Neural crest cell (in vitro differentiated cells): ENCODE results near the gene PRIM2. TPM values are rescaled to one million over a fixed set of nuclear protein-coding genes. Genes with fewer than 3 reads are reported as not detected.
"Not testable (repeated sequence)": the region's sequence is repeated elsewhere in the genome, so short reads cannot be mapped to it uniquely, and the experiment has no call there.

Experiments used
- DNase-seq: peaks from one replicate; pipeline ENCODE4 v3.0.0; 2021; ENCODE audit warnings: low read depth, mixed read lengths, low spot score
- H3K27ac Mint-ChIP-seq: one replicate; pipeline ENCODE4 v1.8.0; 2021; ENCODE audit warnings: mild to moderate bottlenecking, mixed read lengths; ENCODE audit not compliant: unreplicated experiment
- H3K27me3 Mint-ChIP-seq: 2 replicates; pipeline ENCODE4 v1.8.0; 2021; ENCODE audit warnings: low read depth, mild to moderate bottlenecking, mixed read lengths
- H3K36me3 Mint-ChIP-seq: 2 replicates; pipeline ENCODE4 v1.8.0; 2021; ENCODE audit warnings: low read depth, mild to moderate bottlenecking, mixed read lengths
- H3K4me1 Mint-ChIP-seq: 2 replicates; pipeline ENCODE4 v1.8.0; 2021; ENCODE audit warnings: mixed read lengths
- H3K4me3 Mint-ChIP-seq: one replicate; pipeline ENCODE4 v1.8.0; 2021; ENCODE audit warnings: mild to moderate bottlenecking, mixed read lengths
- H3K9me3 Mint-ChIP-seq: 2 replicates; pipeline ENCODE4 v1.8.0; 2021; ENCODE audit warnings: mixed read lengths
- CTCF ChIP-seq: fragments of 200-600 bp; sonication (generic); conservative IDR thresholded peaks from 2 replicates; pipeline ENCODE4 v1.5.0; 2021; ENCODE audit warnings: antibody characterized with exemption, mild to moderate bottlenecking
- total RNA-seq: library from RNA; stranded (reverse); gene quantifications from 2 replicates; pipeline ENCODE4 v1.2.1, GENCODE V29; 2021

PRIM2 gene
- total RNA-seq, 1 donor from 2014 or later = 35.6 TPM

- H3K4me3 Mint-ChIP-seq = no peak overlapping the region
- peaks cover 2% of the 10 kb centered on the region for H3K27me3 Mint-ChIP-seq
- H3K4me1 Mint-ChIP-seq = no peaks in the 10 kb centered on the region
- H3K9me3 Mint-ChIP-seq = peaks cover 2% of the 10 kb centered on the region
- no peak for TF ChIP-seq CTCF
- no peak for DNase-seq
- no peak overlapping the region for H3K27ac Mint-ChIP-seq
- H3K36me3 Mint-ChIP-seq = no peaks in the 10 kb centered on the region
These were observed 38.9 kb upstream of the PRIM2 start for GRCh38 chr6:57278570-57278969.

- Mint-ChIP-seq H3K4me3 (no peak overlapping the region), H3K27me3 (peaks cover 2% of the 10 kb centered on the region), H3K9me3 (peaks cover 2% of the 10 kb centered on the region), H3K4me1 (no peaks in the 10 kb centered on the region), H3K27ac (no peak overlapping the region), H3K36me3 (no peaks in the 10 kb centered on the region)
- no peak for TF ChIP-seq CTCF
- DNase-seq = no peak
These were observed 38.4 kb upstream of the PRIM2 start for GRCh38 chr6:57279013-57279412.

GRCh38 chr6:57283106-57283505, 34.3 kb upstream of the PRIM2 start:
- no peak overlapping the region for H3K4me3 Mint-ChIP-seq

GRCh38 chr6:57283911-57284455, 33.4 kb upstream of the PRIM2 start:
- no peak for TF ChIP-seq CTCF
- Mint-ChIP-seq H3K4me3 (no peak overlapping the region), H3K27me3 (peaks cover 2% of the 10 kb centered on the region), H3K36me3 (no peaks in the 10 kb centered on the region), H3K9me3 (no peaks in the 10 kb centered on the region), H3K4me1 (no peaks in the 10 kb centered on the region), H3K27ac (no peak overlapping the region)
- DNase-seq = no peak

More at GRCh38 chr6:57283106-57283505, 34.3 kb upstream of the PRIM2 start:
- Mint-ChIP-seq H3K27me3 (peaks cover 2% of the 10 kb centered on the region), H3K9me3 (no peaks in the 10 kb centered on the region), H3K36me3 (no peaks in the 10 kb centered on the region), H3K4me1 (no peaks in the 10 kb centered on the region), H3K27ac (no peak overlapping the region)
- TF ChIP-seq CTCF = no peak
- DNase-seq = no peak

- not testable (repeated sequence) for H3K36me3 Mint-ChIP-seq, H3K4me1 Mint-ChIP-seq, H3K27ac Mint-ChIP-seq, H3K4me3 Mint-ChIP-seq, DNase-seq, H3K27me3 Mint-ChIP-seq, H3K9me3 Mint-ChIP-seq
These were observed 29.3 kb upstream of the PRIM2 start for GRCh38 chr6:57288136-57288535.

GRCh38 chr6:57293472-57293871, 24.0 kb upstream of the PRIM2 start:
- not testable (repeated sequence) for H3K4me3 Mint-ChIP-seq, H3K36me3 Mint-ChIP-seq, H3K4me1 Mint-ChIP-seq, H3K27ac Mint-ChIP-seq, H3K9me3 Mint-ChIP-seq, H3K27me3 Mint-ChIP-seq, DNase-seq
